ENCODE data around the gene SLAMF9. TPM values are rescaled to one million over a fixed set of nuclear protein-coding genes. Genes with fewer than 3 reads are reported as not detected.

SLAMF9 gene
- total RNA-seq, 1 experiment from 2014 or later, result not detected

GRCh38 chr1:159920202-159920601 is 33.8 kb downstream of the SLAMF9 start:
- H3K56ac ChIP-seq (ENCODE audit: insufficient read length, low read depth, low read length), result no peak overlapping the region
- no peak overlapping the region for H4K91ac ChIP-seq (ENCODE audit: insufficient read length, low read depth, low read length)
- H2BK120ac ChIP-seq (ENCODE audit: low read depth, low read length, poor library complexity, severe bottlenecking), result no peak overlapping the region
- H3K14ac ChIP-seq (ENCODE audit: insufficient read depth, low read length), result no peak overlapping the region
- H3K79me1 ChIP-seq (ENCODE audit: insufficient read depth, low read depth, low read length, poor library complexity, severe bottlenecking), result no peaks in the 10 kb centered on the region
- H3K27ac ChIP-seq (ENCODE audit: insufficient read length, low read depth, low read length), result no peak overlapping the region
- H3T11ph ChIP-seq (ENCODE audit: low read length), result no peak overlapping the region
- no peaks in the 10 kb centered on the region for H3K27me3 ChIP-seq (ENCODE audit: insufficient read depth, low read length)
- no peaks in the 10 kb centered on the region for H4K20me1 ChIP-seq (ENCODE audit: control insufficient read depth, insufficient read depth, insufficient read length)
- peaks cover 9% of the 10 kb centered on the region for H3K27me3 Mint-ChIP-seq (ENCODE audit: low read depth)
- H3K79me2 ChIP-seq (ENCODE audit: insufficient read depth, low read length), result no peaks in the 10 kb centered on the region
- no peak overlapping the region for H2AFZ ChIP-seq (ENCODE audit: low read length)
- DNase-seq, result no peak
- H3K9ac ChIP-seq (ENCODE audit: extremely low read depth, insufficient read length, low read length), result no peak overlapping the region
- H3K9me3 Mint-ChIP-seq, result no peaks in the 10 kb centered on the region; a peak in 1 of 5 replicates
- H4K5ac ChIP-seq (ENCODE audit: insufficient read length, low read depth, low read length), result no peak overlapping the region
- whole genome bisulfite sequencing (ENCODE audit: extremely low coverage, insufficient read length, low lambda C conversion rate), result no CpG with 5 or more reads among the region's 10 CpGs
- H2BK12ac ChIP-seq (ENCODE audit: insufficient read length, low read depth, low read length), result no peak overlapping the region
- peaks cover 44 to 47% of the 10 kb centered on the region in 2 experiments for H3K4me1 Mint-ChIP-seq
- H2BK20ac ChIP-seq (ENCODE audit: low read depth, low read length, poor library complexity, severe bottlenecking), result no peak overlapping the region
- no peak overlapping the region for H4K8ac ChIP-seq (replicated peaks; ENCODE audit: insufficient read length, low read depth, low read length)
- no peak overlapping the region for H3K4me3 Mint-ChIP-seq
- H3K27ac Mint-ChIP-seq, result no peak overlapping the region
- H3K23ac ChIP-seq (ENCODE audit: insufficient read length, low read depth, low read length), result no peak overlapping the region
- H3K23me2 ChIP-seq (ENCODE audit: insufficient read length, low read depth, low read length, poor library complexity, severe bottlenecking), result peaks cover 11% of the 10 kb centered on the region
- H2BK5ac ChIP-seq (ENCODE audit: insufficient read length, low read length), result no peak overlapping the region
- TF ChIP-seq CTCF (conservative IDR thresholded peaks at IDR 0.05), result no peak
- no peak overlapping the region for H3K4ac ChIP-seq (ENCODE audit: low read depth, low read length)
- peaks cover 5% of the 10 kb centered on the region; the same call in 1 of the 2 replicates for H3K4me1 ChIP-seq (ENCODE audit: insufficient read depth, low read length)
- peaks cover 0 to 35% (median 20%) of the 10 kb centered on the region in 3 experiments; a peak in 5 of 7 replicates for H3K36me3 Mint-ChIP-seq (ENCODE audit: insufficient read depth in 1 of 3, low read depth in 3 of 3)
- no peak overlapping the region for H2AK5ac ChIP-seq (ENCODE audit: insufficient read length, low read length)
- H3K4me2 ChIP-seq (ENCODE audit: insufficient read depth, insufficient read length, low read length), result no peak overlapping the region
- no peak overlapping the region for H3K18ac ChIP-seq (ENCODE audit: insufficient read length, low read depth, low read length)
- H3K9me3 ChIP-seq (ENCODE audit: control insufficient read depth, low read depth, low read length), result no peaks in the 10 kb centered on the region
- no peak overlapping the region for H2BK15ac ChIP-seq (ENCODE audit: low read depth, low read length)

Data from H9 (cell line).